HG03378 (cell line): ENCODE measurements around the gene LIME1.

Source experiments
- ATAC-seq: cut with Tn5 transposase; IDR thresholded peaks from one replicate; pipeline ENCODE4 v1.9.1; 2021; ENCODE audit warnings: mild to moderate bottlenecking, moderate library complexity; ENCODE audit not compliant: unreplicated experiment

The LIME1 gene

GRCh38 chr20:63735859-63736718, at the start of gene LIME1:
Gene LIME1, plus strand, starts transcription at chr20:63736664. Its CDS starts 886 bp downstream, at chr20:63737550.
- ATAC-seq, result no peak

DNA sequence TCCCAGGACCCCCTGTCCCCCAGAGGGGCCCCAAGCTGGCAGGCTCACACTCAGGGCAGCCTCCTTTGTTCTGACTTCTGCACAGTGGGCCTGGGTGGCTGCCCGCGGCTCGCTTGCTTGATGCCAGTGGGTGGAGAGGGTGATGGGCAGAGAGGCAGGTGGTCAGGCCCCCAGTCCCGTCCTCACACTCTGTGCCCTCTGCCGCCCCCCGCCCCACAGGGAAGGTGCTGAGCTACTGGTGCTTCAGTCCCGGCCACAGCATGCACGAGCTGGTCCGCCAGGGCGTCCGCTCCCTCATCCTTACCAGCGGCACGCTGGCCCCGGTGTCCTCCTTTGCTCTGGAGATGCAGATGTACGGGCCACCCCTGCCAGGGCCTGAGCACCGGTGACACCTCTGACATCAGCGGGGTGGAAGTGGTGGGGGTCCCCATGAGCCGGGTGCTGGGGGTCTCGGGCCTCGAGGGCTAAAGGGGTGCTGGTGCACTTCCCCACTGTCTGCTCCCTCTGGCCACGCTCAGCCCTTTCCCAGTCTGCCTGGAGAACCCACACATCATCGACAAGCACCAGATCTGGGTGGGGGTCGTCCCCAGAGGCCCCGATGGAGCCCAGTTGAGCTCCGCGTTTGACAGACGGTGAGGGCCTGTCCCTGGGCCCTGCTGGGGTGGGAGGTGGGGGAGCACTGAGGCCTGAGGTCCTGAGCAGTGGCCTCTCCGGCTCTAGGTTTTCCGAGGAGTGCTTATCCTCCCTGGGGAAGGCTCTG, 48.9 kb upstream of the LIME1 start:
- no peak for ATAC-seq

DNA sequence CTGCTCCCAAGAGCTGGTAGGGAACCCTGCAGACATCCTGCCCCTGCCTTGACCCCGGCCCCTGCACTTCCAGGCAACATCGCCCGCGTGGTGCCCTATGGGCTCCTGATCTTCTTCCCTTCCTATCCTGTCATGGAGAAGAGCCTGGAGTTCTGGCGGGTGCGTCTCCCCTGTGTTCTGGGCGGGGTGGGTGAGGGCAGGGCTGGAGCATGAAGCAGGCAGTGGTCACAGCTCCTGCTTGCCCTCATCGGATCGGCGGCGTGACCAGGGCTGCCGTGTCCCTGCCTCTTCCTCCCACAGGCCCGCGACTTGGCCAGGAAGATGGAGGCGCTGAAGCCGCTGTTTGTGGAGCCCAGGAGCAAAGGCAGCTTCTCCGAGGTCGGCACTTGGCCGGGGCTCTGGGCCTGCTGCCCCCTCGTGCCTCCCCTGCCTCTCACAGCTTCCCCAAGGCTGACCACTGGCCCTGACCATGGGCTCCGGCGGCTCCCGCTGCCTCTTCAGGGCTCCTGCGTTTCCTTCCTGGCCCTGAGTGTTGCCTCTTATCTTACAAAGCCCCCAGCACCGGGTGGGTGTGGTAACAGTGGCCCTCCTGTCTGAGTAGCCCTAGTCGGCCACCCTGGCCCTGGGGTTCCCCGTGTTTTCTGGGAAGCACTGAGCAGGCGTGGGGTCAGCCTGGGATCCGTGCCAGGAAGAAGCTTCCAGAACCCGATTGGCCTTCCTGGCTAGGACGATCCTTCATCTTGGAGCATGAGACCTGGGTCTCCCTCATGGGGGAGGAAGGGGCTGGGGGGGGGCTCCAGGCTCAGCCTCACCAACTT, 48.0 kb upstream of the LIME1 start:
- no peak for ATAC-seq

DNA sequence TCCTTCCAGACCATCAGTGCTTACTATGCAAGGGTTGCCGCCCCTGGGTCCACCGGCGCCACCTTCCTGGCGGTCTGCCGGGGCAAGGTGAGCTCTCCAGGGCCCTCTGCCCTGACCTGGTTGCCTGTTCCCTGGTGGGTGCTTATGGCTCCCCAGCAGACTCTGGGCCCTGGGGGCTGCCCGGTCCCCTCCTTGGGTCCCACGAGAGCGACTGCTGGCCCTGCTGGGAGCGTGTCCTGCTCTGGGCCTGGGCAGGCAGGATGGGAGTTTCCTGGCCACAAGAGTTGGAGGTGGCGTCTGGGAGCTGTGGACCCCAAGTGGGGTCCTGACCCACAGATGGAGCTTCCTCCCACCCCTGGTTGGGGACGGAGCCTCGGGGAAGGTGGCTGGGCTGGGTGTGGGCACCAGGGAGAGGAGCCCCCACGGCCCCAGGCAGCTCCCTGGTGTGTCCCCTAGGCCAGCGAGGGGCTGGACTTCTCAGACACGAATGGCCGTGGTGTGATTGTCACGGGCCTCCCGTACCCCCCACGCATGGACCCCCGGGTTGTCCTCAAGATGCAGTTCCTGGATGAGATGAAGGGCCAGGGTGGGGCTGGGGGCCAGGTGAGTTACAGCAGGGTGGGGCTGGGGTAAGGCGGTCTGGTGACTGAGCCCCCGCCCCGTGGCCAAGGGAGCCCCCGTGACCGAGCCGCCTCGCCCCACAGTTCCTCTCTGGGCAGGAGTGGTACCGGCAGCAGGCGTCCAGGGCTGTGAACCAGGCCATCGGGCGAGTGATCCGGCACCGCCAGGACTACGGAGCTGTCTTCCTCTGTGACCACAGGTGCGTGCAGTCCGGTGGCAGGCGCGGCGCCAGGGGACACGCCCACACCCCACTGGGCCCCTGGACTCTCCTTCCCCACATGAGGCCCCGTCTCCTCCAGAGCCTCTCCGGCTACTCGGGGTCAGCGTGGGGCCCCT, 47.1 kb upstream of the LIME1 start:
- ATAC-seq, result no peak

DNA sequence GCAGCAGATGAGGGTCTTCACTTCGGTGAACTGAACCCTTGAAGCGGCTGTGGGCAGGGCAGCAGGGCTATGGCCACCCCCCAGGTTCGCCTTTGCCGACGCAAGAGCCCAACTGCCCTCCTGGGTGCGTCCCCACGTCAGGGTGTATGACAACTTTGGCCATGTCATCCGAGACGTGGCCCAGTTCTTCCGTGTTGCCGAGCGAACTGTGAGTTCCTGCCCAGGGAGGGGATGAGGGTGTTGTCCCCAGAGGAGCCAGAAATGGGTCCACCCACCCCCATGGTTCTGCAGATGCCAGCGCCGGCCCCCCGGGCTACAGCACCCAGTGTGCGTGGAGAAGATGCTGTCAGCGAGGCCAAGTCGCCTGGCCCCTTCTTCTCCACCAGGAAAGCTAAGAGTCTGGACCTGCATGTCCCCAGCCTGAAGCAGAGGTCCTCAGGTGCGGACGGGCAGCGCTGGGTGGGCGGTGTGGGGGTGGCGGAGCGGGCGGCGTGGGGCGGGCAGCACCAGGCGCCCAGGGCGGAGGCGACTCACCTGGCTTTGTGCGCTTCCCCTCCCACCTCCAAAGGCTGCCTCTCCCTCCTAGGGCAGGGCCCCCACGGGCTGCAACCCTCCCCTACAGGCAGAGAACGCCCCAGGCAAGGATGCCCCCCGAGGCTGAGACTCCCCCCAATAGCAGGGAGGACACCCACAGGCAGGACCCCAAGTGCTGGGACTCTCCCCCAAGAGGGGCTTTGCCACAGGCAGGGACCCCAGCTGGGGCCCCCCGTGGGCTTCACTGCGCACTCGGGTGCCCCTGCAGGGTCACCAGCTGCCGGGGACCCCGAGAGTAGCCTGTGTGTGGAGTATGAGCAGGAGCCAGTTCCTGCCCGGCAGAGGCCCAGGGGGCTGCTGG, 46.2 kb upstream of the LIME1 start:
- no peak for ATAC-seq

GRCh38 chr20:63690898-63691710, 45.4 kb upstream of the LIME1 start:
- ATAC-seq, result no peak

DNA sequence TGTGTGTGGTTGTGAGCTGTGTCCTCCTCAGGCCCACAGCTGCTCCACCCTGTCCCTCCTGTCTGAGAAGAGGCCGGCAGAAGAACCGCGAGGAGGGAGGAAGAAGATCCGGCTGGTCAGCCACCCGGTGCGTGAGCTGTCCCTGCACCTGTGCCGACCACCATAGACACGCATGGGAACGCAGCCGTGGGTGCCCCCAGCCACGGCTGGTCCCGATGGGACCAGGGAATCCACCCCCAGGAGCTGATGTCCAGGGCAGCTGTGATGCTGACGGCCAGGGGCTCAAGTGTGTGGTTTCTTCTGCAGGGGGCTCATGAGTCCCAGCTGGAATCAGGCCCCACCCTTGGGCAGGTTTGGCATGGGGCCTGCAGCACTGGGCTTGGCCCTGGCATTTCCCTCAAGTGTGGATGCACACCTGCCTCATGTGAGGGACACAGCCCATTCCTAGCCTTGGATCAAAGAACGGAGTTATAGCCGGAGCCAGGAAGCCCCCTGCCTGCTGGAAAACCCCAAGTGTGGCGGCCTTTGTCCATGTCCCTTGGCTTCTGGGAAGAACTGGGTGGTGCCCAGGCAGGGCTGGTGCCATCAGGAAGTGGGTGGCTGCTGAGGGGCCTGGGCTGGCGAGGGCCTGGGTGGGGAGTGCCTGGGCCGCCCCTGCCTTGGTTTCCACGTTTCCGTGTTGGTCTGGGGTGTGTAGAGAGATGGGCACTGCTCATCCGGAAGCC, 44.6 kb upstream of the LIME1 start:
- ATAC-seq, result no peak

DNA sequence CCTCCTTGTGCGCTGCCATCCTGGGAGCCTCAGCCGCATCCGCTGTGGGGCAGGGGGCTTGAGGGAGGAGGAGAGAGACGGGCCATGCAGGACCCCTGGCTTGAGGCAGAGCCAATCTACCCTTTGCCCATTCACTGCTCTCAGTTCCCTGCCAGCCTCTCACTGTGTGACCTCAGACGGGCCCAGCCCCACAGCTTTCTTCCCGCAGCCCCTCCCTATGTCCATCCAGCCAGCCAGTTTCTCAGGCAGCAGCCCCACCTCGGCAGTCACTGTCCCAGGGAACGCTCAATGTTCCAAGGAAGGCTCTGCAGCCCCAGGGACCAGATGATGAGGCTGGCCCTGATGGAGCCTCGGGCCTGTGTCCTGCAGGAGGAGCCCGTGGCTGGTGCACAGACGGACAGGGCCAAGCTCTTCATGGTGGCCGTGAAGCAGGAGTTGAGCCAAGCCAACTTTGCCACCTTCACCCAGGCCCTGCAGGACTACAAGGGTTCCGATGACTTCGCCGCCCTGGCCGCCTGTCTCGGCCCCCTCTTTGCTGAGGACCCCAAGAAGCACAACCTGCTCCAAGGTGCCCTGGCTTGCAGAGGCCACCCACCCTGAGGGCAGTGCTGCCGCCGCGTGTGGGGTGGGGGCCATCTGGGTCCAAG, 43.9 kb upstream of the LIME1 start:
- ATAC-seq, result no peak

DNA sequence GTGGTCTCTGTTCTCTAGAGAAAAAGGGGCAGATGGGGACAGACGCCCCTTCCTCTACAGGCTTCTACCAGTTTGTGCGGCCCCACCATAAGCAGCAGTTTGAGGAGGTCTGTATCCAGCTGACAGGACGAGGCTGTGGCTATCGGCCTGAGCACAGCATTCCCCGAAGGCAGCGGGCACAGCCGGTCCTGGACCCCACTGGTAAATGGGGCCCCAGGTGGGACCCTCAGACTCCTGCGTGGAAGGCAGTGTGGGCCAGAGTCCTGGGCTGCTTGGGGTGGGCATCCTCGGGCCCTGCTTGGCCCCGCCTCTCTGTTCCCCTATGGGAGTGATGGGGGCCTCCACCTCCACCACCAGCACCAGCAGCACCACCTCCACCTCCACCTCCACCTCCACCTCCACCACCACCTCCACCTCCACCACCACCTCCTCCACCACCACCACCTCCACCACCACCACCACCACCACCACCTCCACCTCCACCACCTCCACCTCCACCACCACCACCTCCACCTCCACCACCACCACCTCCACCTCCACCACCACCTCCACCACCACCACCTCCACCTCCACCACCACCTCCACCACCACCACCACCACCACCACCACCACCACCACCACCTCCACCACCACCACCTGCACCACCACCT, 43.3 kb upstream of the LIME1 start:
- no peak for ATAC-seq

- ATAC-seq, result no peak
Measured at GRCh38 chr20:63693733-63694583, 42.5 kb upstream of the LIME1 start.

GRCh38 chr20:63694584-63695423, 41.7 kb upstream of the LIME1 start:
- ATAC-seq, result no peak

DNA sequence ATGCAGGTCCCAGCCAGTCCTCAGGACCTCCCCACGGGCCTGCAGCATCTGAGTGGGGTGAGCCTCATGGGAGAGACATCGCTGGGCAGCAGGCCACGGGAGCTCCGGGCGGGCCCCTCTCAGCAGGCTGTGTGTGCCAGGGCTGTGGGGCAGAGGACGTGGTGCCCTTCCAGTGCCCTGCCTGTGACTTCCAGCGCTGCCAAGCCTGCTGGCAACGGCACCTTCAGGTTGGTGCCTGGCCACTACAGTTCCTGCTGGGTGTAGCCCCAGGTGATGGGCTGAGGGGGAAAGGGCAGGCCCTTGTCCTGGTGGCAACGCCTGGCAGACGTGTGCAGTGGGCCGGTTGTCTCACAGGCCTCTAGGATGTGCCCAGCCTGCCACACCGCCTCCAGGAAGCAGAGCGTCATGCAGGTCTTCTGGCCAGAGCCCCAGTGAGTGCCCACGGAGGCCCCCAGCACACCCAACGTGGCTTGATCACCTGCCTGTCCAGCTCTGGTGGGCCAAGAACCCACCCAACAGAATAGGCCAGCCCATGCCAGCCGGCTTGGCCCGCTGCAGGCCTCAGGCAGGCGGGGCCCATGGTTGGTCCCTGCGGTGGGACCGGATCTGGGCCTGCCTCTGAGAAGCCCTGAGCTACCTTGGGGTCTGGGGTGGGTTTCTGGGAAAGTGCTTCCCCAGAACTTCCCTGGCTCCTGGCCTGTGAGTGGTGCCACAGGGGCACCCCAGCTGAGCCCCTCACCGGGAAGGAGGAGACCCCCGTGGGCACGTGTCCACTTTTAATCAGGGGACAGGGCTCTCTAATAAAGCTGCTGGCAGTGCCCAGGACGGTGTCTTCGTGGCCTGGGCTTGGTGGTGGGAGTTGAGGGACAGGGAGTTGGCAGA, 40.8 kb upstream of the LIME1 start:
- ATAC-seq, result no peak

- ATAC-seq, result no peak
Measured at GRCh38 chr20:63696306-63696627, 40.2 kb upstream of the LIME1 start.
